HUES6 (cell line): ENCODE results near the gene MRS2.
A peak's percentile ranks its signal among the peaks of the same experiment; 100 is the strongest.
"Not testable (repeated sequence)": the region's sequence is repeated elsewhere in the genome, so short reads cannot be mapped to it uniquely, and the experiment has no call there.

ENCODE experiments used
- H3K27ac ChIP-seq: 2 replicates; pipeline ENCODE4 v1.7.0; 2013; ENCODE audit warnings: low read depth, mild to moderate bottlenecking, low read length, inconsistent platforms
- H3K27me3 ChIP-seq: 2 replicates; pipeline ENCODE4 v1.6.1; 2013; ENCODE audit warnings: low read length; ENCODE audit not compliant: control insufficient read depth, insufficient read depth
- H3K36me3 ChIP-seq: 2 replicates; pipeline ENCODE4 v1.6.1; 2013; ENCODE audit warnings: low read length; ENCODE audit not compliant: control insufficient read depth, insufficient read depth
- H3K4me1 ChIP-seq: 2 replicates; pipeline ENCODE4 v1.6.1; 2013; ENCODE audit warnings: low read length; ENCODE audit not compliant: control insufficient read depth, insufficient read depth
- H3K4me3 ChIP-seq: 2 replicates; pipeline ENCODE4 v1.5.1; 2013; ENCODE audit warnings: low read depth, low read length
- H3K9ac ChIP-seq: one replicate; pipeline ENCODE4 v1.6.1; 2013; ENCODE audit warnings: mild to moderate bottlenecking, low read length
- H3K9me3 ChIP-seq: 2 replicates; pipeline ENCODE4 v1.6.1; 2013; ENCODE audit warnings: low read depth, low read length; ENCODE audit not compliant: control insufficient read depth, insufficient read depth

MRS2 gene

GRCh38 chr6:24376871-24377270 lies 25.9 kb upstream of the MRS2 start:
- H3K4me3 ChIP-seq, result no peak overlapping the region
- H3K27ac ChIP-seq, result no peak overlapping the region
- H3K36me3 ChIP-seq, result no peaks in the 10 kb centered on the region
- H3K9ac ChIP-seq, result no peak overlapping the region
- H3K4me1 ChIP-seq, result peaks cover 3% of the 10 kb centered on the region; the same call in 1 of the 2 replicates
- H3K27me3 ChIP-seq, result no peaks in the 10 kb centered on the region
- H3K9me3 ChIP-seq, result no peaks in the 10 kb centered on the region

DNA sequence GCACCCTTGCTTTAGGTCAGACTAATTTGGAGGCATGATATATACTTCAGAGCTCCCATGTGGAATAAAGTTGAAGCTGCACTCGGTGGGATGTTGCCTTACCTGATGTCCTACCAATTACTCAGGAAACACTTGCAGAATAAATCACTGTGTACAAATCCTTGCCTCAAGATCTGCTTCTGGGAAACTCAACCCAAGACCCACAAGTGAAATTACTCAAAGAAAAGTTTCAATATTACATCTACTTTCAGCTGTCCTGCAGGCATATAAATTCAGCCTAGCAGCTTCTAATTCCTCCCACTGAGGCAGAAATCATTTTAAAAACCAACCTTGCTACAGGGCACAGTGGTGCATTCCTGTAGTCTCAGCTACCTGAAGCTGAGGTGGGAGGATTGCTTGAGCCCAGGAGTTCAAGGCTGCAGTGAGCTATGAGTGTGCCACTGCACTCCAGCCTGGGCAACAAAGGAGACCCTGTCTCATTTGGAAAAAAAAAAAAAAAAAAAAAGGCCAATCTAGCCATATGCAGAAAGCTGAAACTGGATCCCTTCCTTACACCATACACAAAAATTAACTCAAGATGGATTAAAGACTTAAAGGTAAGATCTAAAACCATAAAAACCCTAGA lies 24.2 kb upstream of the MRS2 start:
- H3K27ac ChIP-seq, result no peak overlapping the region
- no peaks in the 10 kb centered on the region for H3K36me3 ChIP-seq
- H3K4me3 ChIP-seq, result no peak overlapping the region
- H3K27me3 ChIP-seq, result no peaks in the 10 kb centered on the region
- H3K4me1 ChIP-seq, result peaks cover 3% of the 10 kb centered on the region; the same call in 1 of the 2 replicates
- H3K9me3 ChIP-seq, result no peaks in the 10 kb centered on the region
- H3K9ac ChIP-seq, result no peak overlapping the region

- H3K9me3 ChIP-seq, result no peaks in the 10 kb centered on the region
Observed at GRCh38 chr6:24381476-24382219, 21.1 kb upstream of the MRS2 start.

GRCh38 chr6:24382220-24382540 lies 20.6 kb upstream of the MRS2 start:
- Histone ChIP-seq H3K36me3 (no peaks in the 10 kb centered on the region), H3K27me3 (no peaks in the 10 kb centered on the region), H3K27ac (no peak overlapping the region), H3K9me3 (no peaks in the 10 kb centered on the region), H3K4me1 (no peaks in the 10 kb centered on the region), H3K9ac (no peak overlapping the region), H3K4me3 (no peak overlapping the region)

More at GRCh38 chr6:24381476-24382219, 21.1 kb upstream of the MRS2 start:
- Histone ChIP-seq H3K4me3 (no peak overlapping the region), H3K27ac (no peak overlapping the region), H3K9ac (no peak overlapping the region), H3K36me3 (no peaks in the 10 kb centered on the region), H3K27me3 (no peaks in the 10 kb centered on the region), H3K4me1 (no peaks in the 10 kb centered on the region)

- not testable (repeated sequence) for H3K9me3 ChIP-seq, H3K27ac ChIP-seq, H3K9ac ChIP-seq, H3K36me3 ChIP-seq, H3K4me3 ChIP-seq, H3K4me1 ChIP-seq, H3K27me3 ChIP-seq
Observed at GRCh38 chr6:24382891-24383494, 19.7 kb upstream of the MRS2 start.

DNA sequence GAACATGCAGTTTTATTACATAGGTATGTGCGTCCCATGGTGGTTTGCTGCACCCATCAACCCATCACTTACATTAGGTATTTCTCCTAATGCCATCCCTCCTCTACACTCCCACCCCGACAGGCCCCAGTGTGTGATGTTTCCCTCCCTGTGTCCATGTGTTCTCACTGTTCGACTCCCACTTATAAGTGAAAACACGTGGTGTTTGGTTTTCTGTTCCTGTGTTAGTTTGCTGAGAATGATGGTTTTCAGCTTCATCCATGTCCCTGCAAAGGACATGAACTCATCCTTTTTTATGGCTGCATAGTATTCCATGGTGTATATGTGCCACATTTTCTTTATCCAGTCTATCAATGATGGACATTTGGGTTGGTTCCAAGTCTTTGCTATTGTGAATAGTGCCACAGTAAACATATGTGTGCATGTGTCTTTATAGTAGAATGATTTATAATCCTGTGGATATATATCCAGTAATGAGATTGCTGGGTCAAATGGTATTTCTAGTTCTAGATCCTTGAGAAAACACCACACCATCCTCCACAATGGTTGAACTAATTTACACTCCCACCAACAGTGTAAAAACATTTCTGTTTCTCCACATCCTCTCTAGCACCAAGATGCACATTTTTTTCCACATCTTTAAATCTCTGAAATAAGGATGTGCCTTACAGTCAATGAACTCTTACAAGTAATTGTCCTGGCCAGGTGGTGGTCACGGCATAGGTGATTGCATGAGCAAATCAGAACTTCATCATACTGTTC lies 18.2 kb upstream of the MRS2 start:
- H3K9me3 ChIP-seq, H3K36me3 ChIP-seq, H3K4me3 ChIP-seq, H3K27me3 ChIP-seq, H3K9ac ChIP-seq, H3K4me1 ChIP-seq, H3K27ac ChIP-seq: not testable (repeated sequence)

GRCh38 chr6:24385536-24386269 lies 17.0 kb upstream of the MRS2 start:
- Histone ChIP-seq H3K36me3 (no peaks in the 10 kb centered on the region), H3K4me3 (no peak overlapping the region), H3K27ac (no peak overlapping the region), H3K9ac (no peak overlapping the region), H3K27me3 (no peaks in the 10 kb centered on the region), H3K4me1 (no peaks in the 10 kb centered on the region), H3K9me3 (no peaks in the 10 kb centered on the region)

DNA sequence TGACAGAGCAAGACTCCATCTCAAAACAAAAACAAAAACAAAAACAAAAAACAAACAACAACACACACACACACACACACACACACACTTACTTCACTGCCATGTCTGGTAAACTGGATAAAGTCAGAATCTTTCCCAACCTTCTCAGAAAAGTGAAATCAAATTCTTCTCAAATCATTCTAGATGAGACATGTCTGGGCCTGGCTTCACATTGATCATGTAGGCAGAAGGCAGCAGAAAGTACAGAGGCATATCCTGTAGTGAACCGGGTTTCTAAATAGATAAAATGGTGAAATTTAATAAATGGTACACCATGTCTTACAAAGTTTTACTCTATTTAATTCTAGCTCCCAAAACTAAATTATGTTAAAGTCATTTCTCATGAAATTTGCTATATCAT lies 14.9 kb upstream of the MRS2 start:
- Histone ChIP-seq H3K4me1 (no peaks in the 10 kb centered on the region), H3K9ac (no peak overlapping the region), H3K4me3 (no peak overlapping the region), H3K27ac (0 out of 2 replicates have a peak overlapping the region, but pooled peaks have one; percentile 18), H3K36me3 (no peaks in the 10 kb centered on the region), H3K27me3 (no peaks in the 10 kb centered on the region), H3K9me3 (no peaks in the 10 kb centered on the region)

GRCh38 chr6:24391208-24391607 lies 11.5 kb upstream of the MRS2 start:
- H3K9ac ChIP-seq, result no peak overlapping the region
- H3K4me3 ChIP-seq, result no peak overlapping the region
- H3K36me3 ChIP-seq, result no peaks in the 10 kb centered on the region
- H3K27me3 ChIP-seq, result no peaks in the 10 kb centered on the region
- H3K4me1 ChIP-seq, result no peaks in the 10 kb centered on the region
- H3K9me3 ChIP-seq, result peaks cover 7% of the 10 kb centered on the region
- H3K27ac ChIP-seq, result no peak overlapping the region

GRCh38 chr6:24391756-24392405 lies 10.9 kb upstream of the MRS2 start:
- Histone ChIP-seq H3K4me1 (no peaks in the 10 kb centered on the region), H3K27me3 (no peaks in the 10 kb centered on the region), H3K9me3 (peaks cover 14% of the 10 kb centered on the region)

More at GRCh38 chr6:24391756-24392405, 10.9 kb upstream of the MRS2 start:
- no peak overlapping the region for H3K9ac ChIP-seq
- no peak overlapping the region for H3K27ac ChIP-seq
- no peak overlapping the region for H3K4me3 ChIP-seq
- no peaks in the 10 kb centered on the region for H3K36me3 ChIP-seq
